ENCODE measurements around the gene AGTRAP.

- TF ChIP-seq POLR2A (IDR thresholded peaks at IDR 0.05) = no peak
- TF ChIP-seq, protein P1, sequence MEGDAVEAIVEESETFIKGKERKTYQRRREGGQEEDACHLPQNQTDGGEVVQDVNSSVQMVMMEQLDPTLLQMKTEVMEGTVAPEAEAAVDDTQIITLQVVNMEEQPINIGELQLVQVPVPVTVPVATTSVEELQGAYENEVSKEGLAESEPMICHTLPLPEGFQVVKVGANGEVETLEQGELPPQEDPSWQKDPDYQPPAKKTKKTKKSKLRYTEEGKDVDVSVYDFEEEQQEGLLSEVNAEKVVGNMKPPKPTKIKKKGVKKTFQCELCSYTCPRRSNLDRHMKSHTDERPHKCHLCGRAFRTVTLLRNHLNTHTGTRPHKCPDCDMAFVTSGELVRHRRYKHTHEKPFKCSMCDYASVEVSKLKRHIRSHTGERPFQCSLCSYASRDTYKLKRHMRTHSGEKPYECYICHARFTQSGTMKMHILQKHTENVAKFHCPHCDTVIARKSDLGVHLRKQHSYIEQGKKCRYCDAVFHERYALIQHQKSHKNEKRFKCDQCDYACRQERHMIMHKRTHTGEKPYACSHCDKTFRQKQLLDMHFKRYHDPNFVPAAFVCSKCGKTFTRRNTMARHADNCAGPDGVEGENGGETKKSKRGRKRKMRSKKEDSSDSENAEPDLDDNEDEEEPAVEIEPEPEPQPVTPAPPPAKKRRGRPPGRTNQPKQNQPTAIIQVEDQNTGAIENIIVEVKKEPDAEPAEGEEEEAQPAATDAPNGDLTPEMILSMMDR (IDR thresholded peaks at IDR 0.05) = no peak
Measured at GRCh38 chr1:11695861-11696260, 40.1 kb upstream of the AGTRAP start.

Measured in lower leg skin (tissue), 3 donors.